GM12878 (cell line): ENCODE measurements around the gene FOXP4. TPM values are rescaled to one million over a fixed set of nuclear protein-coding genes. Genes with fewer than 3 reads are reported as not detected.

Experiments used
- ATAC-seq: fragments of 200-7000 bp; cut with Tn5 transposase; 3 replicates; pipeline ENCODE4 v1.9.1; 2020; ENCODE audit warnings: mild to moderate bottlenecking, moderate library complexity
- BruUV-seq: library from RNA; stranded (reverse); fragments of 400-500 nt; replicated peaks from 2 replicates; lab custom pipeline; 2021; lab: Mats Ljungman, UMichigan
- CTCF ChIA-PET: fragments of 300-600 bp; sonication (Branson Sonifier 250); formaldehyde crosslinking; extraction: SDS; loops from one replicate; lab custom pipeline; 2021; ENCODE audit warnings: inconsistent platforms; lab: Yijun Ruan, JAX
- POLR2A ChIA-PET: fragments of 350-600 bp; formaldehyde crosslinking; extraction: SDS; loops from one replicate; lab custom pipeline; 2021; ENCODE audit warnings: inconsistent platforms; lab: Charles Lee
- RAD21 ChIA-PET: fragments of 300-600 bp; sonication (Branson Sonifier 250); formaldehyde crosslinking; loops from one replicate; lab custom pipeline; 2023; ENCODE audit warnings: antibody characterized with exemption; ENCODE audit not compliant: unreplicated experiment; lab: Charles Lee
- SMC1A ChIA-PET: fragments of 300-600 bp; sonication (Branson Sonifier 250); formaldehyde crosslinking; loops from one replicate; lab custom pipeline; 2023; ENCODE audit not compliant: unreplicated experiment, uncharacterized antibody; lab: Charles Lee
- DNase-seq: peaks from one replicate; pipeline ENCODE4 v3.0.0-alpha.2; 2011; ENCODE audit warnings: low read depth, low spot score
- FAIRE-seq: peaks from 3 replicates; lab custom pipeline; 2011; peaks lifted over from hg19 to GRCh38; lab: Jason Lieb, UNC
- H2AFZ ChIP-seq: 2 replicates; pipeline ENCODE4 v1.6.0; 2011; ENCODE audit warnings: low read depth, low read length, control low read depth; ENCODE audit not compliant: control insufficient read depth
- H3K27ac ChIP-seq: 2 replicates; pipeline ENCODE4 v1.5.1; 2011; ENCODE audit warnings: control low read depth; ENCODE audit not compliant: control insufficient read depth, insufficient read depth
- H3K27me3 ChIP-seq, 2 experiments: replicated peaks in 1 of 2; 2 replicates each; pipeline versions ENCODE4 v1.6.0 to v1.6.1; 2011; ENCODE audit warnings: low read length in 1 of 2; ENCODE audit not compliant: control insufficient read depth in 2 of 2, insufficient read depth in 2 of 2
- H3K36me3 ChIP-seq, 2 experiments: 2 replicates each; pipeline ENCODE4 v1.5.1; 2011; ENCODE audit warnings: low read length in 1 of 2; ENCODE audit not compliant: control insufficient read depth in 2 of 2, insufficient read depth in 2 of 2
- H3K4me1 ChIP-seq: 2 replicates; pipeline ENCODE4 v1.6.1; 2011; ENCODE audit warnings: mild to moderate bottlenecking, low read length, moderate library complexity, mixed read lengths; ENCODE audit not compliant: control insufficient read depth, insufficient read depth
- H3K4me2 ChIP-seq: 2 replicates; pipeline ENCODE4 v1.6.0; 2011; ENCODE audit warnings: control low read depth; ENCODE audit not compliant: control insufficient read depth, insufficient read depth
- H3K4me3 ChIP-seq: fragments of 200-600 bp; sonication (generic); 2 replicates; pipeline ENCODE4 v1.5.1; 2016
- H3K79me2 ChIP-seq: 2 replicates; pipeline ENCODE4 v1.6.0; 2011; ENCODE audit warnings: low read length; ENCODE audit not compliant: control insufficient read depth, insufficient read depth
- H3K9ac ChIP-seq: 2 replicates; pipeline ENCODE4 v1.8.0; 2011; ENCODE audit warnings: low read length, control low read depth, mixed read lengths; ENCODE audit not compliant: control insufficient read depth, insufficient read depth
- H3K9me3 ChIP-seq: replicated peaks from 3 replicates; pipeline ENCODE4 v1.5.1; 2011; ENCODE audit warnings: mild to moderate bottlenecking, low read length; ENCODE audit not compliant: control insufficient read depth, insufficient read depth
- H4K20me1 ChIP-seq: 2 replicates; pipeline ENCODE4 v1.6.0; 2011; ENCODE audit not compliant: control insufficient read depth, insufficient read depth
- CEBPB ChIP-seq, 2 experiments: fragments of 150-350 bp in 1 of 2; IDR thresholded peaks; 2 replicates each; pipeline ENCODE4 v1.6.1; 2012 to 2014; ENCODE audit warnings: low read depth in 2 of 2, low read length in 2 of 2, borderline replicate concordance in 1 of 2, inconsistent platforms in 1 of 2
- FOXK2 ChIP-seq: fragments of 450-650 bp; IDR thresholded peaks from 2 replicates; pipeline ENCODE4 v1.6.1; 2017; ENCODE audit warnings: mild to moderate bottlenecking, moderate library complexity
- IKZF1 ChIP-seq: fragments of 450-650 bp; conservative IDR thresholded peaks from 2 replicates; pipeline ENCODE4 v1.6.1; 2017; ENCODE audit warnings: antibody characterized with exemption, mild to moderate bottlenecking
- IRF4 ChIP-seq: IDR thresholded peaks from 2 replicates; pipeline ENCODE4 v1.6.1; 2011; ENCODE audit warnings: low read depth, low read length
- NFXL1 ChIP-seq: fragments of 450-650 bp; IDR thresholded peaks from 2 replicates; pipeline ENCODE4 v1.6.1; 2017; ENCODE audit warnings: antibody characterized with exemption, mild to moderate bottlenecking, borderline replicate concordance
- PAX5 ChIP-seq: IDR thresholded peaks from 2 replicates; pipeline ENCODE4 v1.6.1; 2011; ENCODE audit warnings: low read depth, low read length, borderline replicate concordance
- PML ChIP-seq: IDR thresholded peaks from 2 replicates; pipeline ENCODE4 v1.6.1; 2012; ENCODE audit warnings: low read length, inconsistent platforms
- POU2F2 ChIP-seq: IDR thresholded peaks from 3 replicates; pipeline ENCODE4 v1.6.1; 2011; ENCODE audit warnings: low read depth, mild to moderate bottlenecking, low read length, borderline replicate concordance
- TARDBP ChIP-seq: IDR thresholded peaks from 2 replicates; pipeline ENCODE4 v1.6.1; 2016; ENCODE audit warnings: borderline replicate concordance
- TCF7 ChIP-seq: IDR thresholded peaks from 2 replicates; pipeline ENCODE4 v1.6.1; 2014; ENCODE audit warnings: antibody characterized with exemption, borderline replicate concordance
- WGBS: methylation state at CpG from one replicate; pipeline ENCODE4 v1.1.6; 2016; ENCODE audit warnings: low lambda C conversion rate; ENCODE audit not compliant: insufficient replicate concordance, insufficient coverage; ENCODE audit errors: missing lambda C conversion rate; 5-methylcytosine and 5-hydroxymethylcytosine counted together
- in situ Hi-C: fragments of 300-500 bp; cut with MboI; formaldehyde crosslinking; loops from 9 replicates; pipeline ENCODE4 v1.14.3; 2018; ENCODE audit warnings: mixed read lengths
- intact Hi-C: fragments of 100-400 bp; cut with micrococcal nuclease; formaldehyde crosslinking; loops from one replicate; pipeline ENCODE4 v1.14.2; 2022; ENCODE audit not compliant: unreplicated experiment
- polyA plus RNA-seq, 11 experiments: library from polyadenylated mRNA; depleted of rRNA in 4 of 11; unstranded in 6 of 11; stranded (reverse) in 5 of 11; fragments of >200 nt; fragmentation: Nextera tagmentation in 4 of 11; fragmentation: Illumina TruSeq in 1 of 11; extraction: Ambion mirVana in 4 of 11; extraction: Trizol in 1 of 11; gene quantifications; 1 replicate in 1 of 11; 2 replicates in 10 of 11; pipeline versions ENCODE4 v1.2.1 to v1.2.3, GENCODE V29; 2011 to 2016; ENCODE audit warnings: inconsistent platforms in 2 of 11, missing spikeins in 2 of 11, low read depth in 1 of 11
- total RNA-seq, 4 experiments: library from RNA; depleted of rRNA in 3 of 4; stranded (reverse); fragments of >200 nt in 3 of 4; fragmentation: Illumina TruSeq in 1 of 4; extraction: Trizol in 1 of 4; gene quantifications; 2 replicates each; pipeline versions ENCODE4 v1.2.1 to v1.2.3, GENCODE V29; 2013 to 2021
- TF ChIP-seq, protein P1 (sequence below): fragments of 450-650 bp; formaldehyde crosslinking; IDR thresholded peaks from 2 replicates; pipeline ENCODE4 v1.4.0; 2020; ENCODE audit warnings: mild to moderate bottlenecking, moderate library complexity

Gene FOXP4
- total and polyA plus RNA-seq, 10 of the 15 experiments (the other 5 are each of a cell fraction or from before 2014, with no cell fraction given) = 0.31 to 46.1 (median 2.3) TPM

DNA sequence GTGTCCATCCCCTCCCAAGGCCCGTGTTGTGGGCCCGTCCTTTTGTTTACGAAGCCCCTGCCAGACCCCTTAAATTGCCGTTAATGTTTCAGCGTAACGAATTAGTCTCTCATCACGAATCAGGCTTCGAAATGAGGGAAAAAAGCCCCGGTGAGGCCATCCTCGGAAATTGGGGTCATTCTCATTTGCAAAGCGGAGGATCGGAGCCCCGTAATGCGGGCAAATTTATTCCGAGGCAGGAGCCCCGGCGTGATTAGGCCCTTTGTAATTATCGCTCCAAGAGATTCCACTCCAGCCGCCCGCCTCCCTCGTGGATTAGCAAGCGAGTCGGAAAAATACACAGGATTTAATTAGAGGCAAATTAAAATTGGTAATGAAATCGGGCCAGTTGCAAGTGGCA, 47.2 kb downstream of the FOXP4 start:
- SMC1A ChIA-PET = interaction anchor here (4.0 kb wide), 1 partner anchor 131 kb away, joined by 36 read pairs; no protein-coding TSS in a partner anchor
- no TSS peak for BruUV-seq
- no peak overlapping the region for H3K4me3 ChIP-seq
- no peak for TF ChIP-seq FOXK2
- no peak for TF ChIP-seq IKZF1
- TF ChIP-seq, protein P1, sequence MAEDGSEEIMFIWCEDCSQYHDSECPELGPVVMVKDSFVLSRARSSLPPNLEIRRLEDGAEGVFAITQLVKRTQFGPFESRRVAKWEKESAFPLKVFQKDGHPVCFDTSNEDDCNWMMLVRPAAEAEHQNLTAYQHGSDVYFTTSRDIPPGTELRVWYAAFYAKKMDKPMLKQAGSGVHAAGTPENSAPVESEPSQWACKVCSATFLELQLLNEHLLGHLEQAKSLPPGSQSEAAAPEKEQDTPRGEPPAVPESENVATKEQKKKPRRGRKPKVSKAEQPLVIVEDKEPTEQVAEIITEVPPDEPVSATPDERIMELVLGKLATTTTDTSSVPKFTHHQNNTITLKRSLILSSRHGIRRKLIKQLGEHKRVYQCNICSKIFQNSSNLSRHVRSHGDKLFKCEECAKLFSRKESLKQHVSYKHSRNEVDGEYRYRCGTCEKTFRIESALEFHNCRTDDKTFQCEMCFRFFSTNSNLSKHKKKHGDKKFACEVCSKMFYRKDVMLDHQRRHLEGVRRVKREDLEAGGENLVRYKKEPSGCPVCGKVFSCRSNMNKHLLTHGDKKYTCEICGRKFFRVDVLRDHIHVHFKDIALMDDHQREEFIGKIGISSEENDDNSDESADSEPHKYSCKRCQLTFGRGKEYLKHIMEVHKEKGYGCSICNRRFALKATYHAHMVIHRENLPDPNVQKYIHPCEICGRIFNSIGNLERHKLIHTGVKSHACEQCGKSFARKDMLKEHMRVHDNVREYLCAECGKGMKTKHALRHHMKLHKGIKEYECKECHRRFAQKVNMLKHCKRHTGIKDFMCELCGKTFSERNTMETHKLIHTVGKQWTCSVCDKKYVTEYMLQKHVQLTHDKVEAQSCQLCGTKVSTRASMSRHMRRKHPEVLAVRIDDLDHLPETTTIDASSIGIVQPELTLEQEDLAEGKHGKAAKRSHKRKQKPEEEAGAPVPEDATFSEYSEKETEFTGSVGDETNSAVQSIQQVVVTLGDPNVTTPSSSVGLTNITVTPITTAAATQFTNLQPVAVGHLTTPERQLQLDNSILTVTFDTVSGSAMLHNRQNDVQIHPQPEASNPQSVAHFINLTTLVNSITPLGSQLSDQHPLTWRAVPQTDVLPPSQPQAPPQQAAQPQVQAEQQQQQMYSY (CRISPR knock-in tag) = no peak
- no peak for TF ChIP-seq POU2F2
- TF ChIP-seq NFXL1 = no peak
- TF ChIP-seq TARDBP = no peak
- TF ChIP-seq IRF4 = no peak
- TF ChIP-seq TCF7 = no peak
- TF ChIP-seq PAX5 = no peak
- TF ChIP-seq CEBPB (IDR thresholded peaks at IDR 0.05; ENCODE audit: borderline replicate concordance in 1 of 2, low read depth in 2 of 2, low read length in 2 of 2) = no peak
- no peak for TF ChIP-seq PML
- WGBS = 90% methylated on average over 24 of the region's 24 CpGs
- intact Hi-C loops (loop anchor here (5.0 kb wide), 2 partner anchors 46 to 61 kb away; partner anchors contain the start of gene FOXP4), in situ Hi-C loops (loop anchor here (5.0 kb wide), 3 partner anchors 131 to 221 kb away; no protein-coding TSS in a partner anchor)
- DNase-seq (no peak), ATAC-seq (no peak), FAIRE-seq (no peak)
- POLR2A ChIA-PET = no interaction called here
- no peaks in the 10 kb centered on the region for H3K27me3 ChIP-seq
- no peak overlapping the region for H3K27ac ChIP-seq
- H3K79me2 ChIP-seq = no peaks in the 10 kb centered on the region
- peaks cover 2 to 16% of the 10 kb centered on the region in 2 experiments; a peak in 3 of 4 replicates for H3K36me3 ChIP-seq
- H3K4me1 ChIP-seq = no peaks in the 10 kb centered on the region
- no peaks in the 10 kb centered on the region for H4K20me1 ChIP-seq
- RAD21 ChIA-PET = interaction anchor here (7.8 kb wide), 1 partner anchor 131 kb away, joined by 57 read pairs; no protein-coding TSS in a partner anchor
- no peak overlapping the region for H2AFZ ChIP-seq
- CTCF ChIA-PET = interaction anchor here (1.0 to 8.1 kb wide), 4 partner anchors 19 to 533 kb away, joined by 3 to 117 read pairs (median 11); no protein-coding TSS in a partner anchor
- H3K4me2 ChIP-seq = no peak overlapping the region
- no peak overlapping the region for H3K9ac ChIP-seq
- H3K9me3 ChIP-seq = no peaks in the 10 kb centered on the region
